Panc1 (cell line): ENCODE data around the gene FGFBP2. TPM values are rescaled to one million over a fixed set of nuclear protein-coding genes. Genes with fewer than 3 reads are reported as not detected.

Experiments
- ATAC-seq: fragments of 200-7000 bp; cut with Tn5 transposase; 2 replicates; pipeline ENCODE4 v1.9.1; 2020; ENCODE audit warnings: mild to moderate bottlenecking, moderate library complexity
- BruUV-seq: library from RNA; stranded (reverse); fragments of 400-500 nt; replicated peaks from 2 replicates; lab custom pipeline; 2021; lab: Mats Ljungman, UMichigan
- CTCF ChIA-PET: fragments of 300-600 bp; sonication (Branson Sonifier 250); formaldehyde crosslinking; loops from one replicate; lab custom pipeline; 2022; ENCODE audit warnings: antibody characterized with exemption; lab: Charles Lee
- POLR2A ChIA-PET: fragments of 300-600 bp; sonication (Branson Sonifier 250); formaldehyde crosslinking; loops from one replicate; lab custom pipeline; 2022; ENCODE audit warnings: antibody characterized with exemption; lab: Charles Lee
- DNase-seq: peaks from one replicate; pipeline ENCODE4 v3.0.0-alpha.2; 2010; ENCODE audit warnings: low read depth, low spot score
- H3K27ac ChIP-seq: 2 replicates; pipeline ENCODE4 v1.5.1; 2011; ENCODE audit warnings: mild to moderate bottlenecking, low read length, inconsistent platforms
- H3K27me3 ChIP-seq: fragments of 200-500 bp; sonication (Bioruptor generic); 2 replicates; pipeline ENCODE4 v1.6.0; 2014; ENCODE audit warnings: low read length, inconsistent platforms; ENCODE audit not compliant: control insufficient read depth, insufficient read depth
- H3K36me3 ChIP-seq: fragments of 200-500 bp; sonication (Bioruptor generic); 2 replicates; pipeline ENCODE4 v1.5.1; 2014; ENCODE audit warnings: inconsistent platforms, mild to moderate bottlenecking, low read length, moderate library complexity; ENCODE audit not compliant: control insufficient read depth, insufficient read depth
- H3K4me1 ChIP-seq: 2 replicates; pipeline ENCODE4 v1.5.1; 2011; ENCODE audit warnings: inconsistent platforms, mild to moderate bottlenecking, low read length, moderate library complexity; ENCODE audit not compliant: control insufficient read depth, insufficient read depth
- H3K4me3 ChIP-seq, 2 experiments: 2 replicates each; pipeline ENCODE4 v1.5.1; 2011 to 2012; ENCODE audit warnings: low read depth in 2 of 2, low read length in 2 of 2, mild to moderate bottlenecking in 2 of 2, inconsistent platforms in 1 of 2, moderate library complexity in 1 of 2
- H3K9me3 ChIP-seq: fragments of 200-500 bp; sonication (Bioruptor generic); 2 replicates; pipeline ENCODE4 v1.5.1; 2014; ENCODE audit warnings: low read depth, mild to moderate bottlenecking, inconsistent platforms, low read length, moderate library complexity; ENCODE audit not compliant: control insufficient read depth, insufficient read depth
- POLR2AphosphoS5 ChIP-seq: IDR thresholded peaks from 2 replicates; pipeline ENCODE4 v1.6.1; 2012; ENCODE audit warnings: mild to moderate bottlenecking, low read depth, low read length, moderate library complexity
- SIN3A ChIP-seq: IDR thresholded peaks from 2 replicates; pipeline ENCODE4 v1.6.1; 2012; ENCODE audit warnings: low read depth, mild to moderate bottlenecking, low read length, moderate library complexity, borderline replicate concordance; ENCODE audit not compliant: insufficient read depth
- TCF7L2 ChIP-seq: IDR thresholded peaks from 2 replicates; pipeline ENCODE4 v1.6.1; 2011; ENCODE audit warnings: mild to moderate bottlenecking, low read depth, low read length, inconsistent platforms
- in situ Hi-C: cut with HindIII; loops from 2 replicates; pipeline ENCODE4 v1.10.0; 2016; ENCODE audit warnings: low sequenced_read_pairs, low pct_unique_long_range_greater_than_20kb
- intact Hi-C: fragments of 100-400 bp; cut with micrococcal nuclease; formaldehyde crosslinking; loops from one replicate; pipeline ENCODE4 v1.10.0; 2022; ENCODE audit not compliant: unreplicated experiment
- total RNA-seq: library from RNA; stranded (reverse); gene quantifications from one replicate; pipeline ENCODE4 v1.2.1, GENCODE V29; 2021; ENCODE audit not compliant: unreplicated experiment
- TF ChIP-seq, protein P1 (sequence below), 2 experiments: IDR thresholded peaks; 2 replicates each; pipeline ENCODE4 v1.6.1; 2011 to 2012; ENCODE audit warnings: low read depth in 2 of 2, control low read depth in 1 of 2, low read length in 1 of 2, mild to moderate bottlenecking in 1 of 2, moderate library complexity in 1 of 2; ENCODE audit not compliant: insufficient read depth in 1 of 2
- TF ChIP-seq, protein P2 (sequence below): fragments of 450-650 bp; IDR thresholded peaks from 2 replicates; pipeline ENCODE4 v1.5.1; 2017; ENCODE audit warnings: mild to moderate bottlenecking

Gene FGFBP2
- total RNA-seq, 1 experiment from 2014 or later, result 0.33 TPM

DNA sequence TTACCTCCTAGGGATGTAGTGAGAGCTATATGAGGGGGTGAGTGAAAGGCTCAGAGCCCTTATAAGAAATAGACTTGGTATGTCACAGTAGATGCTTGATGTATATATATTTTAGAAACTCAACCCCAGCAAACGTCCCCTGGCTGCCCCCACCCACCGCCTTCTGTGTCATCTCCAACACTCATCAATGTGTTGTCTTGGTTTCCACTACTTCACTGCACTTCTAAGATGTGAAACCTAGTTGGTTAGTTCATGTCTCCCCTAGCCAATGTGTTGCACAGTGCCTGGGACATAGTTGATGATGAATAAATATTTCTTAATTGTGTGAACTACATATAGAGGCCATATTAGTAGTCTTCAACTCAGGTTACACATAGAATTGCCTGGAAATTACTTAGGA lies 4.4 kb downstream of the FGFBP2 start:
- Histone ChIP-seq H3K27me3 (no peaks in the 10 kb centered on the region), H3K27ac (no peak overlapping the region), H3K36me3 (no peaks in the 10 kb centered on the region), H3K4me1 (no peaks in the 10 kb centered on the region; the same call in 1 of the 2 replicates), H3K9me3 (no peaks in the 10 kb centered on the region), H3K4me3 (no peak overlapping the region)
- in situ Hi-C loops (no loop called here), intact Hi-C loops (loop anchor here (10.0 kb wide), 1 partner anchor 224 kb away; no protein-coding TSS in a partner anchor)
- ATAC-seq (no peak), DNase-seq (no peak)
- ChIA-PET CTCF (no interaction called here), POLR2A (no interaction called here)
- TF ChIP-seq TCF7L2, result no peak
- TF ChIP-seq, protein P1, sequence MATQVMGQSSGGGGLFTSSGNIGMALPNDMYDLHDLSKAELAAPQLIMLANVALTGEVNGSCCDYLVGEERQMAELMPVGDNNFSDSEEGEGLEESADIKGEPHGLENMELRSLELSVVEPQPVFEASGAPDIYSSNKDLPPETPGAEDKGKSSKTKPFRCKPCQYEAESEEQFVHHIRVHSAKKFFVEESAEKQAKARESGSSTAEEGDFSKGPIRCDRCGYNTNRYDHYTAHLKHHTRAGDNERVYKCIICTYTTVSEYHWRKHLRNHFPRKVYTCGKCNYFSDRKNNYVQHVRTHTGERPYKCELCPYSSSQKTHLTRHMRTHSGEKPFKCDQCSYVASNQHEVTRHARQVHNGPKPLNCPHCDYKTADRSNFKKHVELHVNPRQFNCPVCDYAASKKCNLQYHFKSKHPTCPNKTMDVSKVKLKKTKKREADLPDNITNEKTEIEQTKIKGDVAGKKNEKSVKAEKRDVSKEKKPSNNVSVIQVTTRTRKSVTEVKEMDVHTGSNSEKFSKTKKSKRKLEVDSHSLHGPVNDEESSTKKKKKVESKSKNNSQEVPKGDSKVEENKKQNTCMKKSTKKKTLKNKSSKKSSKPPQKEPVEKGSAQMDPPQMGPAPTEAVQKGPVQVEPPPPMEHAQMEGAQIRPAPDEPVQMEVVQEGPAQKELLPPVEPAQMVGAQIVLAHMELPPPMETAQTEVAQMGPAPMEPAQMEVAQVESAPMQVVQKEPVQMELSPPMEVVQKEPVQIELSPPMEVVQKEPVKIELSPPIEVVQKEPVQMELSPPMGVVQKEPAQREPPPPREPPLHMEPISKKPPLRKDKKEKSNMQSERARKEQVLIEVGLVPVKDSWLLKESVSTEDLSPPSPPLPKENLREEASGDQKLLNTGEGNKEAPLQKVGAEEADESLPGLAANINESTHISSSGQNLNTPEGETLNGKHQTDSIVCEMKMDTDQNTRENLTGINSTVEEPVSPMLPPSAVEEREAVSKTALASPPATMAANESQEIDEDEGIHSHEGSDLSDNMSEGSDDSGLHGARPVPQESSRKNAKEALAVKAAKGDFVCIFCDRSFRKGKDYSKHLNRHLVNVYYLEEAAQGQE (IDR thresholded peaks at IDR 0.05; ENCODE audit: insufficient read depth in 1 of 2, low read depth in 2 of 2, low read length in 1 of 2), result no peak
- TF ChIP-seq POLR2AphosphoS5, result no peak
- TF ChIP-seq, protein P2, sequence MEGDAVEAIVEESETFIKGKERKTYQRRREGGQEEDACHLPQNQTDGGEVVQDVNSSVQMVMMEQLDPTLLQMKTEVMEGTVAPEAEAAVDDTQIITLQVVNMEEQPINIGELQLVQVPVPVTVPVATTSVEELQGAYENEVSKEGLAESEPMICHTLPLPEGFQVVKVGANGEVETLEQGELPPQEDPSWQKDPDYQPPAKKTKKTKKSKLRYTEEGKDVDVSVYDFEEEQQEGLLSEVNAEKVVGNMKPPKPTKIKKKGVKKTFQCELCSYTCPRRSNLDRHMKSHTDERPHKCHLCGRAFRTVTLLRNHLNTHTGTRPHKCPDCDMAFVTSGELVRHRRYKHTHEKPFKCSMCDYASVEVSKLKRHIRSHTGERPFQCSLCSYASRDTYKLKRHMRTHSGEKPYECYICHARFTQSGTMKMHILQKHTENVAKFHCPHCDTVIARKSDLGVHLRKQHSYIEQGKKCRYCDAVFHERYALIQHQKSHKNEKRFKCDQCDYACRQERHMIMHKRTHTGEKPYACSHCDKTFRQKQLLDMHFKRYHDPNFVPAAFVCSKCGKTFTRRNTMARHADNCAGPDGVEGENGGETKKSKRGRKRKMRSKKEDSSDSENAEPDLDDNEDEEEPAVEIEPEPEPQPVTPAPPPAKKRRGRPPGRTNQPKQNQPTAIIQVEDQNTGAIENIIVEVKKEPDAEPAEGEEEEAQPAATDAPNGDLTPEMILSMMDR, result no peak
- TF ChIP-seq SIN3A, result no peak
- no TSS peak for BruUV-seq

DNA sequence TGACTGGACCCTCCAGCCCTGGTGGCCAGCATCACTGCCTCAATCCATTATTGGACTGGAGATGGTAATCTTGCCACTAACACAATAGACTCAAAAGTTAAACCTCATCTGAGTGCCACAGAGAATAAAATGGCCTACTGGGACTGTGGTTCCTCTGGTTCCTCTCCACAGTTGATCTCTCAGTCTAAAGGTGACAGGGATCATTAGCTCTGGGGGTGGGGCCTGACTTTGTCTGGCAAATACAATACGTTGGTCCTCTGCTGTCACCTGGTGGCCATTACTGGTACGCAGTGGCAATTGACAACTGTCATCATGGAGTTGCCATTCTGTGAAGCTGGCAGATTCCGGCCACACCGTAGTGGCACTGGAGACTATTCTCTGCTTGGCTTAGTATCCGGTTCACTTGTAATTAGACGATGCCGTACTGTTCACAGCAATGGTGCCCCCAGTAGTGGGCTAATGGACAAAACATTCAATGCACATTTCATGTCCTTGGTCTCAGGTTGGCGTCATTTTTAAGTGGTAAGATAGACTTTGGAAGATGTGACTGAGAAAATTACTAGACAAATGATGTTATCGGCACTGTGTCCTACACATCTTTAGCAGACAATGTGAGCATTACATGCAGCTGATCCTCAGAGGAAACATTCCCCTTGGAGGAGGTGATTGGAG lies 6.7 kb downstream of the FGFBP2 start:
- no peaks in the 10 kb centered on the region for H3K36me3 ChIP-seq
- H3K27ac ChIP-seq, result no peak overlapping the region
- no peak overlapping the region for H3K4me3 ChIP-seq
- peak; percentile 85 for ATAC-seq
- DNase-seq, result peak; percentile 58
- ChIA-PET CTCF (interaction anchor here (1.0 to 1.4 kb wide), 3 partner anchors 73 to 151 kb away, joined by 4 to 26 read pairs (median 6); no protein-coding TSS in a partner anchor), POLR2A (no interaction called here)
- H3K27me3 ChIP-seq, result no peaks in the 10 kb centered on the region
- no TSS peak for BruUV-seq
- TF ChIP-seq, protein P1 (IDR thresholded peaks at IDR 0.05; ENCODE audit: insufficient read depth in 1 of 2, low read depth in 2 of 2, low read length in 1 of 2), result no peak
- TF ChIP-seq, protein P2, result peak; percentile 85
- H3K4me1 ChIP-seq, result no peaks in the 10 kb centered on the region
- H3K9me3 ChIP-seq, result no peaks in the 10 kb centered on the region
- intact Hi-C loops (loop anchor here (1.0 to 10.0 kb wide), 3 partner anchors 74 to 222 kb away; no protein-coding TSS in a partner anchor), in situ Hi-C loops (no loop called here)
